ENCODE measurements around the gene PGBD5. TPM values are rescaled to one million over a fixed set of nuclear protein-coding genes. Genes with fewer than 3 reads are reported as not detected.

The PGBD5 gene
- total RNA-seq, 4 donors from 2014 or later, result 0.79 to 2.6 (median 1.1) TPM

DNA sequence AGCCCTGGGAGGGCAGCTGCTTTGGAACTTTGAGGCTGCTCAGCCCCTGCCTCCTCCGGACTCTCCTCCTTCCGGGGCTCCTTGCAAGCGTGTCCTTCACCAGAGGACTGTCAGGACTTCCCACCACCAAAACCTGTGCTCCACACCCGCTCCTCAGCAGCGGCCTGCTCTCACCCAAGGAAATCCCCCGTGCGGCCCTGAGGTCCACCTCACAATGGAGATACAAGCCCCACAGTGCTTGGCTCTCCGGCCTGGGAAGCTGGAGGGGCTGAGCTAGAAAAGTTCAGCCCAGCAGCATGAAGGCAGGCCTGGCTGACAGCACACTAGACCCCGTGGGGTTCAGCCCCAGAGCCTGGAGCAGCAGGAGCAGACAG, 33.6 kb downstream of the PGBD5 start:
- Histone ChIP-seq H3K27me3 (no peaks in the 10 kb centered on the region), H3K4me3 (no peak overlapping the region), H3K36me3 (no peaks in the 10 kb centered on the region), H3K9me3 (no peaks in the 10 kb centered on the region), H3K4me1 (no peaks in the 10 kb centered on the region), H3K27ac (no peak overlapping the region)
- DNase-seq, result no peak
- intact Hi-C loops (cut with DNase I; ENCODE audit: low total_unique reads) (no loop called here), in situ Hi-C loops (cut with MboI; ENCODE audit: low pct_ligation_motif_present in 1 of 4, low pct_unique_long_range_greater_than_20kb in 1 of 4, low sequenced_read_pairs in 3 of 4) (no loop called here)
- 67% methylated on average over 8 of the region's 9 CpGs; no CpG with 5 or more reads in 1 of the 2 donors for WGBS, 2 donors (ENCODE audit: low coverage in 1 of 2)
- TF ChIP-seq POLR2AphosphoS5 (IDR thresholded peaks at IDR 0.05) (no peak), EP300 (IDR thresholded peaks at IDR 0.05; ENCODE audit: low read depth) (no peak), POLR2A (IDR thresholded peaks at IDR 0.05) (no peak)
- TF ChIP-seq, protein P1, sequence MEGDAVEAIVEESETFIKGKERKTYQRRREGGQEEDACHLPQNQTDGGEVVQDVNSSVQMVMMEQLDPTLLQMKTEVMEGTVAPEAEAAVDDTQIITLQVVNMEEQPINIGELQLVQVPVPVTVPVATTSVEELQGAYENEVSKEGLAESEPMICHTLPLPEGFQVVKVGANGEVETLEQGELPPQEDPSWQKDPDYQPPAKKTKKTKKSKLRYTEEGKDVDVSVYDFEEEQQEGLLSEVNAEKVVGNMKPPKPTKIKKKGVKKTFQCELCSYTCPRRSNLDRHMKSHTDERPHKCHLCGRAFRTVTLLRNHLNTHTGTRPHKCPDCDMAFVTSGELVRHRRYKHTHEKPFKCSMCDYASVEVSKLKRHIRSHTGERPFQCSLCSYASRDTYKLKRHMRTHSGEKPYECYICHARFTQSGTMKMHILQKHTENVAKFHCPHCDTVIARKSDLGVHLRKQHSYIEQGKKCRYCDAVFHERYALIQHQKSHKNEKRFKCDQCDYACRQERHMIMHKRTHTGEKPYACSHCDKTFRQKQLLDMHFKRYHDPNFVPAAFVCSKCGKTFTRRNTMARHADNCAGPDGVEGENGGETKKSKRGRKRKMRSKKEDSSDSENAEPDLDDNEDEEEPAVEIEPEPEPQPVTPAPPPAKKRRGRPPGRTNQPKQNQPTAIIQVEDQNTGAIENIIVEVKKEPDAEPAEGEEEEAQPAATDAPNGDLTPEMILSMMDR (IDR thresholded peaks at IDR 0.05), result no peak

DNA sequence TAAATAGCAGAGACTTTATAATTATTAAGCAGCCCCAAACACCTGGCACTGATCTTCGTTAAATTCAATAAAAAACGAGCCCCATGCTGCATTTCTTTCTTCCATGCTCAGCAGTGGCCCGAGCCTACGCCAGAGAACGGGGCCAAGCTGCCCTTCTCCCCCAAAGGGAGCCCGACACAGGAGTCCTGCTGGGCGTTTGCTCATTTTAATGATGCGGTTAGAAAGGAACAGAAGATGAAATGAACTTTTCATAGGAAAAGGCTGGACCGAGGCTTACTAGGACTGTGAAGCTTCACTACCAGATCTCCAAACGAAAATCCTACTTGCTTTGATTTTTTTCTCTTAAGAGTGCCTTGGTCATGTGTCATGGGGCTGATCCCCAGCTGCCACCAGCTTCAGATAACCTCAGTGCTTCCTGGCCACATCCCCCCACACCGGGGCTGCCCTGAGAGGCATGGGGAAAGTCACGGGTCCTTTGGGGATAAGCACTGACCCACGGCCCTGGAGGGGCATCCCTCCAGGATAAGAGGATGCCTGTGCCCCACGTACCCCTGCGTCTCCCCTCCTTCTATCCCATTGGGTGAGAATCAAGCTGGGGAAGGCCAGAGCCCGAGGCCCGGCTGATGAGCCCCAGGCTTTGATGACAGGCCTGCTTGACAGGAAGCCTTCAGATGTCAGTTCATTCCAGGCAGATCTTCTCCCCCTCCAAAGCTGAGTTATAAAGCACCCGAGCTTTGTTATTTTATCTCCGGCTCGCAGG, 34.2 kb downstream of the PGBD5 start:
- Histone ChIP-seq H3K27ac (no peak overlapping the region), H3K4me1 (no peaks in the 10 kb centered on the region), H3K36me3 (no peaks in the 10 kb centered on the region), H3K9me3 (no peaks in the 10 kb centered on the region), H3K27me3 (no peaks in the 10 kb centered on the region), H3K4me3 (no peak overlapping the region)
- TF ChIP-seq POLR2A (IDR thresholded peaks at IDR 0.05), result no peak
- TF ChIP-seq, protein P1 (IDR thresholded peaks at IDR 0.05), result no peak
- TF ChIP-seq POLR2AphosphoS5 (IDR thresholded peaks at IDR 0.05), result no peak
- no peak for TF ChIP-seq EP300 (IDR thresholded peaks at IDR 0.05; ENCODE audit: low read depth)
- no peak for DNase-seq
- intact Hi-C loops (cut with DNase I; ENCODE audit: low total_unique reads) (no loop called here), in situ Hi-C loops (cut with MboI; ENCODE audit: low pct_ligation_motif_present in 1 of 4, low pct_unique_long_range_greater_than_20kb in 1 of 4, low sequenced_read_pairs in 3 of 4) (no loop called here)
- WGBS, 2 donors (ENCODE audit: low coverage in 1 of 2), result 45 to 66% methylated on average over 9 to 20 of the region's 20 CpGs

DNA sequence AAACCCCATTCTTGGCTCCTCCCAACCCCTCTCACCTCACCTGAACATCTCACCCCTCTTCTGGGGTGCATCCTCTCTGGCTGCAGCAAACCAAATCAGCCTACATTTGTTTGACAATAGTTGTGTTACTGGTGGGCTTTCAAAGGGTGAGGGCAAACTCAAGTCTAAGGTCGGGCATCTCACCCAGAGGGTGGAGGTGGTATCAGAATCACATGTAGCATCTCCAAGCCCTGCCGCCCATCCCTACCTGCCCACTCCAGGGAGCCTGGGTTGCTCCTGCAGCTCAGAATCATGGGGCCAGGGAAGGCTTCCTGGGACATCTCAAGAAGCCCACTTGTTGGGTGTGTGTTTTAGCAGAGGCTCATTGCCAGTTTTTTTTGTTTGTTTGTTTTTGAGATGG, 35.8 kb downstream of the PGBD5 start:
- no peak overlapping the region for H3K27ac ChIP-seq
- no peaks in the 10 kb centered on the region for H3K4me1 ChIP-seq
- WGBS, 2 donors (ENCODE audit: low coverage in 1 of 2), result 89% methylated on average over 2 of the region's 2 CpGs; no CpG with 5 or more reads in 1 of the 2 donors
- H3K36me3 ChIP-seq, result no peaks in the 10 kb centered on the region
- intact Hi-C loops (cut with DNase I; ENCODE audit: low total_unique reads), result no loop called here
- in situ Hi-C loops (cut with MboI; ENCODE audit: low pct_ligation_motif_present in 1 of 4, low pct_unique_long_range_greater_than_20kb in 1 of 4, low sequenced_read_pairs in 3 of 4), result no loop called here
- H3K4me3 ChIP-seq, result no peak overlapping the region
- DNase-seq, result no peak
- TF ChIP-seq, protein P1 (IDR thresholded peaks at IDR 0.05), result no peak
- no peak for TF ChIP-seq POLR2AphosphoS5 (IDR thresholded peaks at IDR 0.05)
- TF ChIP-seq EP300 (IDR thresholded peaks at IDR 0.05; ENCODE audit: low read depth), result no peak
- TF ChIP-seq POLR2A (IDR thresholded peaks at IDR 0.05), result no peak
- no peaks in the 10 kb centered on the region for H3K9me3 ChIP-seq
- no peaks in the 10 kb centered on the region for H3K27me3 ChIP-seq

DNA sequence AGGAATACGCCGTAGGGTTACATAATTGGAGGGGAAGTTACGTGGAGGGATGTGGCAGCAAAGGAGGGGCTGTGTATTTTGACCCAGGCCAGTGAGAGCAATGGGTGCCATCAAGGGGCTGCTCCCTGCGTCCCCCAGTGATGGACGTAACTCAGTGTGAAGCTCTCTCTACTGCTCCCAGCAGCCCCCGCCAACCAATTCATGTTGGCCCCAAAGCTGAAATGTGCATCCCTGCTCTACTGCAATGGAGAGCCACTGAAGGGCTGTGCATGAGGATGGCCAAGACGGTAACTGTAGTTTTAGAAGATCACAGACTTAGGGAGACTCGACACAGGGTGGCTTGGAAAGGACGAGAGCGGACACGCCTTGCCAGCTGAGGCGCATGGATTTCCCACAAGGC, 38.3 kb downstream of the PGBD5 start:
- Histone ChIP-seq H3K4me1 (no peaks in the 10 kb centered on the region), H3K4me3 (no peak overlapping the region), H3K9me3 (no peaks in the 10 kb centered on the region), H3K27me3 (no peaks in the 10 kb centered on the region), H3K27ac (no peak overlapping the region), H3K36me3 (no peaks in the 10 kb centered on the region)
- no peak for DNase-seq
- intact Hi-C loops (cut with DNase I; ENCODE audit: low total_unique reads), result no loop called here
- WGBS, 2 donors (ENCODE audit: low coverage in 1 of 2), result 94 to 96% methylated on average over 6 to 12 of the region's 12 CpGs
- in situ Hi-C loops (cut with MboI; ENCODE audit: low pct_ligation_motif_present in 1 of 4, low pct_unique_long_range_greater_than_20kb in 1 of 4, low sequenced_read_pairs in 3 of 4), result no loop called here
- TF ChIP-seq, protein P1 (IDR thresholded peaks at IDR 0.05), result no peak
- TF ChIP-seq POLR2AphosphoS5 (IDR thresholded peaks at IDR 0.05) (no peak), EP300 (IDR thresholded peaks at IDR 0.05; ENCODE audit: low read depth) (no peak), POLR2A (IDR thresholded peaks at IDR 0.05) (no peak)

Measured in transverse colon (tissue), 4 donors.